ENCODE data around the gene NACC2.

DNA sequence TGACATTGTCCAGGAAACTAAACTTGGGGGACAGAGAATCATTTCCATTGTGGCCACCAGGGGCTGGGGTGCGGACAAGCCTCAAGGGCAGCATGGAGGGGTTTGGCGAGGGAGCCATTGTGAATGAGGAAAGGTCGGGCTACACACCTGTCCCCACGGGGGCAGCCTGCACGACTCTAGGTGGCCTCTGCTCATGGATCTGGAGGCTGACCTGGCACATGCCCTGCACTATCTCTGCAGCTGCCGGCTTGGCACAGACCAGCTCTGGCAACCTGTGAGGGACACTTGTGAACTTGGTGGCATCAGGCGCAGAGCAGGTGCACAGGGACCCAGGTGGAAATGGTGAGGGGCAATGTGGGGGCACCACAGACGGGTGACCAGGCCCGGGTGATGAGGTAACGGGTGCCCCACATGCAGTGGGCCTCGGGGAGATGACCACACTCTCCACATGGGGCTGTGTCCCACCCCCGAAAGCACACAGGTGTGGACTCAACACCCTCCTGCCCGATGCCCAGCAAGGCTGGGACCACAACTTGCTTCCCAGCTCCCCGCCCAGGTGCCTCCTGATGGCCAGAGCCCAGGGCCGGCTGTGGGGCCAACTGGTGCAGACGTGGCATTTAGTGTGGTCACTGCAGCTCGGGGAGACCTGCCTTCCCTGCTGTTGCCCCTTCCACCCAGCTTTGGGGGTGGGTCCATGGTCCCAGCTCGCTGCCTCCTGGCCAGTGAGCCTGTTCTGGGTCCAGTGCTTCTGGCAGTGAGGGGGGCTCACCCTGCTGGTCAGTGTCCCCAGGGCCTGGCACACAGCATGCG is 73.0 kb downstream of the NACC2 start:
- TF ChIP-seq CTCF (IDR thresholded peaks at IDR 0.05) (no peak), POLR2A (IDR thresholded peaks at IDR 0.05) (no peak), EP300 (IDR thresholded peaks at IDR 0.05) (no peak)

Measured in ovary (tissue), 3 donors.